Neural cell (in vitro differentiated cells): Measurements from ENCODE around the gene TMPRSS11E.
"Not testable (repeated sequence)": the region's sequence is repeated elsewhere in the genome, so short reads cannot be mapped to it uniquely, and the experiment has no call there.

Experiments used
- EP300 ChIP-seq: fragments of 450-650 bp; conservative IDR thresholded peaks from 2 replicates; pipeline ENCODE4 v1.6.1; 2014; ENCODE audit warnings: antibody characterized with exemption, mild to moderate bottlenecking, moderate library complexity; ENCODE audit not compliant: poor library complexity, severe bottlenecking
- EZH2 ChIP-seq: fragments of 200-600, 300-800 bp; shearing (Covaris generic), sonication (generic); IDR thresholded peaks from 2 replicates; pipeline ENCODE4 v1.6.1; 2014; ENCODE audit warnings: antibody characterized with exemption, low read length, borderline replicate concordance, mild to moderate bottlenecking; ENCODE audit not compliant: insufficient read depth, poor library complexity, severe bottlenecking
- POLR2AphosphoS5 ChIP-seq: IDR thresholded peaks from 2 replicates; pipeline ENCODE4 v1.6.1; 2012
- RAD21 ChIP-seq: fragments of 450-650 bp; conservative IDR thresholded peaks from 2 replicates; pipeline ENCODE4 v1.6.1; 2014; ENCODE audit warnings: antibody characterized with exemption, mild to moderate bottlenecking, moderate library complexity
- REST ChIP-seq: IDR thresholded peaks from 2 replicates; pipeline ENCODE4 v1.6.1; 2012; ENCODE audit warnings: borderline replicate concordance
- SMC3 ChIP-seq: fragments of 450-650 bp; conservative IDR thresholded peaks from 2 replicates; pipeline ENCODE4 v1.6.1; 2014; ENCODE audit warnings: antibody characterized with exemption, mild to moderate bottlenecking, moderate library complexity; ENCODE audit not compliant: poor library complexity
- TAF1 ChIP-seq: IDR thresholded peaks from 2 replicates; pipeline ENCODE4 v1.6.1; 2012; ENCODE audit warnings: low read depth
- TF ChIP-seq, protein P1 (sequence below): fragments of 450-650 bp; IDR thresholded peaks from 2 replicates; pipeline ENCODE4 v1.5.1; 2014; ENCODE audit warnings: antibody characterized with exemption, mild to moderate bottlenecking, moderate library complexity; ENCODE audit not compliant: poor library complexity, severe bottlenecking

DNA sequence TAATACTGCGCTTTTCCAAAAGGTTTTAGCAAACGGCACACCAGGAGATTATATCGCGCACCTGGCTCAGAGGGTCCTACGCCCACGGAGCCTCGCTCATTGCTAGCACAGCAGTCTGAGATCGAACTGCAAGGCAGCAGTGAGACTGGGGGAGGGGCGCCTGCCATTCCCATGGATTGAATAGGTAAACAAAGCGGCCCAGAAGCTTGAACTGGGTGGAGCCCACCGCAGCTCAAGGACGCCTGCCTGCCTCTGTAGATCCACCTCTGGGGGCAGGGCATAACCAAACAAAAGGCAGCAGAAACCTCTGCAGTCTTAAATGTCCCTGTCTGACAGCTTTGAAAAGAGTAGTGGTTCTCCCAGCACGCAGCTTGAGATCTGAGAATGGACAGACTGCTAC, 95.5 kb downstream of the TMPRSS11E start:
- not testable (repeated sequence) for TF ChIP-seq EZH2, SMC3, EP300, POLR2AphosphoS5, RAD21, TAF1, REST
- TF ChIP-seq, protein P1, sequence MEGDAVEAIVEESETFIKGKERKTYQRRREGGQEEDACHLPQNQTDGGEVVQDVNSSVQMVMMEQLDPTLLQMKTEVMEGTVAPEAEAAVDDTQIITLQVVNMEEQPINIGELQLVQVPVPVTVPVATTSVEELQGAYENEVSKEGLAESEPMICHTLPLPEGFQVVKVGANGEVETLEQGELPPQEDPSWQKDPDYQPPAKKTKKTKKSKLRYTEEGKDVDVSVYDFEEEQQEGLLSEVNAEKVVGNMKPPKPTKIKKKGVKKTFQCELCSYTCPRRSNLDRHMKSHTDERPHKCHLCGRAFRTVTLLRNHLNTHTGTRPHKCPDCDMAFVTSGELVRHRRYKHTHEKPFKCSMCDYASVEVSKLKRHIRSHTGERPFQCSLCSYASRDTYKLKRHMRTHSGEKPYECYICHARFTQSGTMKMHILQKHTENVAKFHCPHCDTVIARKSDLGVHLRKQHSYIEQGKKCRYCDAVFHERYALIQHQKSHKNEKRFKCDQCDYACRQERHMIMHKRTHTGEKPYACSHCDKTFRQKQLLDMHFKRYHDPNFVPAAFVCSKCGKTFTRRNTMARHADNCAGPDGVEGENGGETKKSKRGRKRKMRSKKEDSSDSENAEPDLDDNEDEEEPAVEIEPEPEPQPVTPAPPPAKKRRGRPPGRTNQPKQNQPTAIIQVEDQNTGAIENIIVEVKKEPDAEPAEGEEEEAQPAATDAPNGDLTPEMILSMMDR = not testable (repeated sequence)
